IPS-15b (cell line): ENCODE results near the gene ITGB2.
A peak's percentile ranks its signal among the peaks of the same experiment; 100 is the strongest.
"Not testable (repeated sequence)": the region's sequence is repeated elsewhere in the genome, so short reads cannot be mapped to it uniquely, and the experiment has no call there.

Experiments
- H3K27me3 ChIP-seq: one replicate; pipeline ENCODE4 v1.6.1; 2013; ENCODE audit warnings: low read length; ENCODE audit not compliant: control insufficient read depth, insufficient read depth
- H3K36me3 ChIP-seq: one replicate; pipeline ENCODE4 v1.6.1; 2013; ENCODE audit warnings: low read length; ENCODE audit not compliant: control insufficient read depth, insufficient read depth
- H3K4me1 ChIP-seq: one replicate; pipeline ENCODE4 v1.6.1; 2013; ENCODE audit warnings: mild to moderate bottlenecking, low read length; ENCODE audit not compliant: control insufficient read depth, insufficient read depth
- H3K4me3 ChIP-seq: one replicate; pipeline ENCODE4 v1.5.1; 2013; ENCODE audit warnings: low read depth, low read length
- H3K9ac ChIP-seq: one replicate; pipeline ENCODE4 v1.6.1; 2013; ENCODE audit warnings: low read depth, mild to moderate bottlenecking, low read length
- H3K9me3 ChIP-seq: one replicate; pipeline ENCODE4 v1.6.1; 2013; ENCODE audit warnings: mild to moderate bottlenecking, low read length; ENCODE audit not compliant: control insufficient read depth, insufficient read depth

Gene ITGB2

DNA sequence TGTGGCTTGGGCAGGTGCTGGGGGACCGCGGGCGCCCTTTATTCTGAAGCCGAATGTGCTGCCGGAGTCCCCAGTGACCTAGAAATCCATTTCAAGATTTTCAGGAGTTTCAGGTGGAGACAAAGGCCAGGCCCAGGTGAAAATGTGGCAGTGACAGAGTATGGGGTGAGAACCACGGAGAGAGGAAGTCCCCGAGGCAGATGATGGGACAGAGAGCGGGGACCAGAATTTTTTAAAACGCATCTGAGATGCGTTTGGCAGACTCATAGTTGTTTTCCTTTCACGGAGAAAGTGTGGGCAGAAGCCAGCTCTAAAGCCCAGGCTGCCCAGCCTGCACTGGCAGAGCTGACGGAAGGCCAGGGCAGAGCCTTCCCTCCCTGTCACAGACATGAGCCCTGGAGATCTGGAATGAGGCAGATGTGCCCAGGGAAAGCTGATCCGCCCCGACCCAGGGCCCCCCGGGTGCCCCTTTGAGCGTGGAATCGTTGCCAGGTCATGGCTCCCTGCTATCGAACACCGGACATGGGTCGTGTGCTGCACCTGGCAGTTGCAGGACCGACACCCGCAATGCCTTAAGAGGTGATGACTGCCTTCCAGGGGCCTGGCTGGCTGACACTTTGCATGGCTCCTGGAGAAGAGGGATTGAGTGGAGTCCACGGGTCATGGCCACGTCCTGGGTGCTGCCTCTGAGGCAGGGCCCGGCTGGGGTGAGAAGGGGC is 12.7 kb upstream of the ITGB2 start:
- no peaks in the 10 kb centered on the region for H3K4me1 ChIP-seq
- H3K4me3 ChIP-seq = no peak overlapping the region
- H3K9me3 ChIP-seq = no peaks in the 10 kb centered on the region
- no peak overlapping the region for H3K9ac ChIP-seq
- no peaks in the 10 kb centered on the region for H3K36me3 ChIP-seq
- H3K27me3 ChIP-seq = peaks cover 36% of the 10 kb centered on the region

DNA sequence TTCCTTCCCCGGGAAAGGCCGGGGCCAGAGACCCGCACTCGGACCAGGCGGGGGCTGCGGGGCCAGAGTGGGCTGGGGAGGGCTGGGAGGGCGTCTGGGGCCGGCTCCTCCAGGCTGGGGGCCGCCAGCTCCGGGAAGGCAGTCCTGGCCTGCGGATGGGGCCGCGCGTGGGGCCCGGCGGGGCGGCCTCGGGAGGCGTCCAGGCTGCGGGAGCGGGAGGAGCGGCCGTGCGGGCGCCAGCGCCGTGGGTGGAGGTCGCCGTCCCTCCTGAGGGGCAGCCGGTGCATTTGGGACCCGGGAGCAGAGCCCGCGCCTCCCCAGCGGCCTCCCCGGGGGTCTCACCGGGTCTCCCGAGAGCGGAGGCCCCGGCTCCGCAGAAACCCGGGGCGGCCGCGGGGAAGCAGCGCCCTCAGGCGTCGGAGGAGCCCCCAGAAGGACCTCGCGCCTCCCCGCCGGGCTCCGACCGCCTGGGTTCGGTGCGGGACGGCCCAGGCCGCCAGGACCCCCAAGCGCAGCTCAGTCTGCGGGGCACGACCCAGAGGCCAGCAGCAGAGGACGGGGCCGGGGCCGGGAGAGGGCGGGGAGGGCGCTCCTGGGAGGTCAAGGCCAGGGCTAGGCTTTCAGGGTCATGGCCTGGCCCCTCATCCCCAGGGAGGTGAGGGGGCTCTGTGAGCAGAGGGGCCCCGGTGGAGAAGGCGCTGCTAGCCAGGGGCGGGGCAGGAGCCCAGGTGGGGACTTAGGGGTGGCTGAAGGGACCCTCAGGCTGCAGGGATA is 11.9 kb upstream of the ITGB2 start:
- Histone ChIP-seq H3K9ac (no peak overlapping the region), H3K27me3 (peaks cover 44% of the 10 kb centered on the region), H3K4me1 (peaks cover 6% of the 10 kb centered on the region), H3K9me3 (no peaks in the 10 kb centered on the region), H3K36me3 (no peaks in the 10 kb centered on the region), H3K4me3 (peak overlapping the region; percentile 32)

DNA sequence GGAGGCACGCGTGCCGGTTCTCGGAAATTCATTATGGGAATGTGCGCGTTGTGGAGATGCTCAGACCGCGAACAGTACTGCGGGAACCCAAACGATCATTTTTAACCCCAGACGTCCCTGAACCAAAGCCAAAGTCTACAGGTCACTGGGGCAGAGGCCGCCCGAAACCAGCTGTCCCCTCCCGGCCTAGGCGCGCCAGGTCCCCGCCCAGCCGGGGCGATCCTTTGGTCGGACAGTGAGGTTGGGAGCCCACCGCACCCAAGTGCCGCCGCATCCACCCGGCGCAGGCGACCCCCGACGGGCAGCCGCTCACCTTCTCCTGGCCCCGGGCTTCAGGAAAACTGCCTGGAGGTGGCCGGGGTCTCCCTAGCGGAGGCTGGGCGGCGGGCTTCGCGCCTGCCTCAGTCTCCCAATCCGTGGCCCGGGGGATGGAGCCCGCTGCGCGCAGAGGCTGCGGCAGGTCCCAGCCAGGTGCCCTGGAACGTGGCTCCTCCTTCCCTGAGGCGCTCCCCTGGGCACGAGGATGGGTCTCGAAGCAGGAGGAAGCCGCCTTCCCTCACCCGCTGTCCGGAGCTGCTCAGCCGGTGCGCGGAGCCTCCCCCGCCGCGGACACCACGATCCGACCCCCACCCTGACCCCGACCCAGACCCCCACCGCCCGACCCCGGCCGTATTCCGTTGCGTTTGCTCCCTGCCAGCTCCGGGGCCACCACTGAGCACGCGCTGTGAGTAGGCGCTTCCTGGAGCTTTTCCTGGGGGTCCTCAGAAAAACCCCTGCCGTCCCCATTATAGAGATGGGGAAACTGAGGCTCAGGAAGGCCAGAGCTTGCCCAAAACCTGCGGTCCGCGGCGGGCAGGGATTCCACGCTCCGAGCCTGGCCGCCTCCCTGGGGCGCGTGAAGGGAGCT is 11.1 kb upstream of the ITGB2 start:
- Histone ChIP-seq H3K9me3 (no peaks in the 10 kb centered on the region), H3K9ac (no peak overlapping the region), H3K36me3 (no peaks in the 10 kb centered on the region), H3K27me3 (peaks cover 48% of the 10 kb centered on the region), H3K4me1 (peaks cover 9% of the 10 kb centered on the region), H3K4me3 (peak overlapping the region; percentile 50)

DNA sequence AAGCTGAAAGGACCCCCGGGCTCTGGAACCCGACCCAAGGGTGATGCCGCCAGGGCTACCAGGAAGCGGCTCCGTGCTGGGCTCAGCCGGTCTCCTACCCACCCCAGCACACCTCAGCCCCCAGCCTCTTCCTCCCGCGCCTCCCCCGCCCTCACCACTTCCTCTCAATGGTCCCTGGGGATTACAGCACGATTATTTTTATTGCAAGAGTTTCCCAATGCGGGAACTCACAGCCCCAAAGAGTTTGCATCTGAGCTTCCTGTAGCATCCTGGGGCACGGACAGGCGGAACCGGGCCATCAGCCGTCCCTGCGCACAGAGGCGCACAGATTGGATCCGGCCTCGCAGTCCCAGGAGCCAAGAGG is 10.4 kb upstream of the ITGB2 start:
- H3K4me3 ChIP-seq = peak overlapping the region; percentile 50
- H3K27me3 ChIP-seq = peaks cover 54% of the 10 kb centered on the region
- no peaks in the 10 kb centered on the region for H3K9me3 ChIP-seq
- H3K4me1 ChIP-seq = peaks cover 9% of the 10 kb centered on the region
- H3K36me3 ChIP-seq = no peaks in the 10 kb centered on the region
- H3K9ac ChIP-seq = no peak overlapping the region

DNA sequence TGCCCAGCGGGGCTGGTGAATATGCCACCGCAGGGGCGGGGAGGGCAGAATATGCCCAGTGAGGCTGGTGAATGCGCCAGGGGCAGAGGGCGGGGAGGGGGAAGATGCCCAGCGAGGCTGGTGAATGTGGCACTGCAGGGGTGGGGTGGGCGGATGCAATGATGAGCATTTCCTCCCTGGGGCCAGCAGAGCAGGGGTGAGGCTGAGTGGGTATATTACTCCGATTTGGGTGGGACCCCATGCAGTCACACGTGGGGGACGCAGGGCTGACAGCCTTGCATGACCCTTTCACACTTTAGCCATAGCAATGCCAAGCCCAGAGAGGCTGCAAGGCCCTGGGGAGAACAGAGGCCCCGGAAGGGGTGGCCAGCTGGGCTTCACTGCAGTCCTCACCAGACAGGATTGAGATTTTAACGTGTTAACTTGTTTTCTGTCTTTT is 9.9 kb upstream of the ITGB2 start:
- Histone ChIP-seq H3K4me1 (peaks cover 9% of the 10 kb centered on the region), H3K9me3 (no peaks in the 10 kb centered on the region), H3K4me3 (peak overlapping the region; percentile 50), H3K36me3 (no peaks in the 10 kb centered on the region), H3K27me3 (peaks cover 54% of the 10 kb centered on the region), H3K9ac (no peak overlapping the region)

DNA sequence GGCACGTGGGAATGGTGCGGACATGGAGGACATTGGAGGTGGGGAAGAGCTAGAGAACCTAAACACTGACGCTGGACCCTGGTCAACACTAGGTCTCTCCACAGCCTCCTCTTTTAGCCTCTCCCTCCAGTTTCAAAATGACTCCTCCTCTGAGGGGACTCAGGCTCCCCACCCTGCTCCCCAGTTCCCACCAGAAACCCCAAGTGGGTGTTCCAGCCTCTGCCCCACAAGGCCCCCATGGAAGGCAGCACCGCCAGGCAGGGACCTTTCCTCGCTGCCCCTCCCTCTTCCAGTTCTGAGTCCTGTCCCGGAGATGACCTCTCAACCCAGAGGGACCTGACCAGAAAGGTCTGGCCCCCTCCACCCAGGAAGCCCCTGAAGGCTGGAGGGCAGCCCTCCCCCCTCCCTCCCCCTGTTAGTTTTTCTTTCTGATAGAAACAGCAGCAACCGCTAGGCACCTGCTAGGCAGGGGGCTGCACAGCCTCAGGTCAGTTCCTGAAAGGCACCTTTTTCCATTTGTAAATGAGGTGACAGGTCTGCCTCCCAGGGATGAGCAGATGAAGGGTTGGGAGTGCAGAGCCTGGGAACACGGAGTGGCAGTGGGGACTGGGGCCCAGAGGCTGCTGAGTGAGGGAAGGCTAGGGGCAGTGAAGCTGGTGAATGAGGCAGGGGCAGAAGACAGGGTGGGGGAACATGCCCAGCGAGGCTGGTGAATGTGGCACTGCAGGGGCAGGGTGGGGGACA is 9.3 kb upstream of the ITGB2 start:
- Histone ChIP-seq H3K4me1 (peaks cover 9% of the 10 kb centered on the region), H3K36me3 (no peaks in the 10 kb centered on the region), H3K9ac (no peak overlapping the region), H3K4me3 (no peak overlapping the region), H3K9me3 (no peaks in the 10 kb centered on the region), H3K27me3 (peaks cover 54% of the 10 kb centered on the region)

DNA sequence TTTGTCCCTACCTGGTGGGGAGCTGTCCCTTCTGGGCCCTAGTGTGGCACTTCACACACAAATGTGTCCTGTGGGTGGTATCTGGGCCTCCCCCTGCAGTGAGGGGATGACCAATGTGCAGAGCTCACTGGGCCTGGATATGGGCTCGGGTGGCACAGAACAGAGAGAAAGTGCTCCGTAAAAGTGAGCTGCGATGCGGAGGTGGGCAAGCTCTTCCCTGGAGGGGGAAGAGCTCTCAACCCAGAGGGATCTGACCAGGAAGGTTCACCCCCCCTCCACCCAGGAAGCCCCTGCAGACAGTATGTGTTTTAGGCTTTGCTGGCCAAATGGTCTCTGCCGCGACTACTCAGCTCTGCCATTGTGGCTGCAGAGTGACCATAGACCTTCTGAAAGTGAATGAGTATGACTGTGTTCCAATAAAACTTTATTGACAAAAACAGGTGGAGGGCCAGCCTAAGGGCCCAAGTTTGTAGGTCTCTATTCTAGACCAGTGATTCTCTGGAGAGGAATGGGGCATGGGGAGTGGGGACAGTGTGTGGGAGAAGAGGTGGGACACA is 8.6 kb upstream of the ITGB2 start:
- peaks cover 9% of the 10 kb centered on the region for H3K4me1 ChIP-seq
- H3K9ac ChIP-seq = no peak overlapping the region
- H3K27me3 ChIP-seq = peaks cover 54% of the 10 kb centered on the region

DNA sequence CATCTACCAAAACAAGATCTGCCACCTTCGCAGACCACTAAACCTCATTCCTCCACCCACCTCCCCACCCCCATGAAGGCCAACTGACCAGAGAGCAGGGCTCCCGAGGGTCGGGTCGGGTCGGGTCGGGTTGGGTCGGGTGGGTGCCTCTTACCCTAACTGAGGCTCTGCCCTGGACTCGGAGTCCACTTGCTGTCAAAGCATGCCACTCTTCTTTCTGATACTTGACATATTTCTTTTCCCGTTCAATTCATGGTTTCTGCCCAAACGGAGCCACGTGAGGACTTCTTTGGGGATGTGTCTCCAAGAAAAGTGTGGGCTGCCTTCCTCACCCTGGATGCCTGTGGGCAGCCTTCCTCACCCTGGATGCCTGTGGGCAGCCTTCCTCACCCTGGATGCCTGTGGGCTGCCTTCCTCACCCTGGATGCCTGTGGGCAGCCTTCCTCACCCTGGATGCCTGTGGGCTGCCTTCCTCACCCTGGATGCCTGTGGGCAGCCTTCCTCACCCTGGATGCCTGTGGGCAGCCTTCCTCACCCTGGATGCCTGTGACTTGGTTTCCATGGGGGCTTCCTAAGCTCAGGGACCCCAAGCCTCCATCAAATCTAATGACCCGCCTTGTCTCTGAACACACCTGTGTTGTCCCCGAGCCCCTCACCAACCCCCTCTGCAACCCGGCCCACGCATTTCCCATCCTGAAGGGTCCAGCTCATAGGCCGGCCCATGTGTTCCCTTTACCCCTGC is 8.0 kb upstream of the ITGB2 start:
- H3K4me3 ChIP-seq, H3K9me3 ChIP-seq, H3K9ac ChIP-seq, H3K36me3 ChIP-seq, H3K4me1 ChIP-seq: not testable (repeated sequence)
- peaks cover 49% of the 10 kb centered on the region for H3K27me3 ChIP-seq

More for the DNA sequence above, 8.6 kb upstream of the ITGB2 start:
- H3K36me3 ChIP-seq = no peaks in the 10 kb centered on the region
- H3K4me3 ChIP-seq = no peak overlapping the region
- no peaks in the 10 kb centered on the region for H3K9me3 ChIP-seq

DNA sequence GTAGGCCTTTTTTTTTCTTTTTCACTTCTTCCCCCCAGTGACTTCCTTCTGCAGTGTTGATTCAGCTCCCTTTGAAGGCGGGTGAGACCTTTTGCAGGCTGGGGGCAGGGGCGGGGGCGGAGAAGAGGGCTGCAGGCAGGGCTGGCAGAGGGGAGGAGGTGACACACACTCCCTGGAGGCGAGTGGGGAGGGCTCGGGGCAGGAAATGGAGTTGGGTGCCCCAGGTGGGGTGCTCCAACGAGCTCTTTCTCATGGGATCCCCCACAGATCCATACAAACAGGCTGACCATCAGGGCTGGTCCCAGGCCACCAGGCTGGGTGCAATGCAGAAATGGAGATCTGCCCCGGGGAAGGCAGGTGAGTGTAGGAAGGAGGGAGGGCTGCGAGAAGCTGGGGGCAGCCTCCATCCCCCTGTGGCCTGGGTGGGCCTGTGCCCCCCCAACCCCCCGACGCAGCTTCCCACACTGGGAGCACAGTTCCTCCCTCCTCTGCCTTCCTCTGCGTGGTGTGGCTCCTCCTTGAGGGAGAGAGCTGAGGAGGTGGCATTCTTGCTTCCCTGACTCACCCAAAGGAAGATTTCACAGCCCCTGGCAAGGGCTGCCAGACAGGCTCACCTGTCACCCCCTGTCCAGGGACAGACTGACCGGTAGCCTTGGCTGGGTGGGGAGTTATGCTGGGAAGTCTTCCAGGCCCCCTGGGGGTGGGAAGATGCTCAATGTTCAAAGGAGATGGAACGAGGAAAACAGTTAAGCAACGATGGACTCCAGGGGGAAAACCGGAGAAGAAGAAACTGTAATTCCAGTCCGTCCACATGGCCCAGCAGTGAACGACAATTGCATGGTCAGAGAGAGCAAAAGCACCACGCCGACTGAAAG is 7.1 kb upstream of the ITGB2 start:
- peaks cover 43% of the 10 kb centered on the region for H3K27me3 ChIP-seq
- H3K4me1 ChIP-seq = peaks cover 9% of the 10 kb centered on the region
- peak overlapping the region; percentile 26 for H3K4me3 ChIP-seq
- no peaks in the 10 kb centered on the region for H3K9me3 ChIP-seq
- no peak overlapping the region for H3K9ac ChIP-seq
- H3K36me3 ChIP-seq = no peaks in the 10 kb centered on the region

DNA sequence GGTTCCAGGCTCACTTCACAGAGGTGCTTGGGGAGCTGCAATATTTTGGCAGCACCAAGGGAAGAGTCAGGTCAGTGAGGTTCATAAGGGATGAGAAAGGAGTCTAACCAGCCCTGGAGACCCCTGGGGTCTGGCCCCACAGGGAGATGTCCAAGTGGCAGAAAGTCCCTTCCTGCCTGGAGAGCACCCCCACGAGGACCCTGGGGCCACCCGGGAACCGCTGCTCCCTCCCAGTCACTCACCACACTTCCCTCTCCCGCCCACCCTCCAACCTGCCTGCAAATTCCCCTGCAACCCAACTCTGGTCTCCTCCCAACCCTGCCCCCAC is 6.5 kb upstream of the ITGB2 start:
- H3K9ac ChIP-seq = no peak overlapping the region
- no peaks in the 10 kb centered on the region for H3K9me3 ChIP-seq
- no peaks in the 10 kb centered on the region for H3K36me3 ChIP-seq
- H3K4me1 ChIP-seq = peaks cover 9% of the 10 kb centered on the region
- H3K4me3 ChIP-seq = peak overlapping the region; percentile 26
- H3K27me3 ChIP-seq = peaks cover 43% of the 10 kb centered on the region
